B cell (primary cell): ENCODE data around the gene THSD7B.

Source experiments
- EZH2 ChIP-seq: IDR thresholded peaks from 2 replicates; pipeline ENCODE4 v1.6.1; 2012; ENCODE audit warnings: borderline replicate concordance, low read depth, mild to moderate bottlenecking, moderate library complexity, low read length; ENCODE audit not compliant: insufficient read depth, poor library complexity, severe bottlenecking
- TF ChIP-seq, protein P1 (sequence below): fragments of 200-600 bp; IDR thresholded peaks from one replicate; pipeline ENCODE4 v1.8.0; 2022; ENCODE audit warnings: antibody characterized with exemption, mild to moderate bottlenecking

- TF ChIP-seq, protein P1, sequence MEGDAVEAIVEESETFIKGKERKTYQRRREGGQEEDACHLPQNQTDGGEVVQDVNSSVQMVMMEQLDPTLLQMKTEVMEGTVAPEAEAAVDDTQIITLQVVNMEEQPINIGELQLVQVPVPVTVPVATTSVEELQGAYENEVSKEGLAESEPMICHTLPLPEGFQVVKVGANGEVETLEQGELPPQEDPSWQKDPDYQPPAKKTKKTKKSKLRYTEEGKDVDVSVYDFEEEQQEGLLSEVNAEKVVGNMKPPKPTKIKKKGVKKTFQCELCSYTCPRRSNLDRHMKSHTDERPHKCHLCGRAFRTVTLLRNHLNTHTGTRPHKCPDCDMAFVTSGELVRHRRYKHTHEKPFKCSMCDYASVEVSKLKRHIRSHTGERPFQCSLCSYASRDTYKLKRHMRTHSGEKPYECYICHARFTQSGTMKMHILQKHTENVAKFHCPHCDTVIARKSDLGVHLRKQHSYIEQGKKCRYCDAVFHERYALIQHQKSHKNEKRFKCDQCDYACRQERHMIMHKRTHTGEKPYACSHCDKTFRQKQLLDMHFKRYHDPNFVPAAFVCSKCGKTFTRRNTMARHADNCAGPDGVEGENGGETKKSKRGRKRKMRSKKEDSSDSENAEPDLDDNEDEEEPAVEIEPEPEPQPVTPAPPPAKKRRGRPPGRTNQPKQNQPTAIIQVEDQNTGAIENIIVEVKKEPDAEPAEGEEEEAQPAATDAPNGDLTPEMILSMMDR, result no peak
- TF ChIP-seq EZH2, result no peak
Measured at GRCh38 chr2:137221797-137222492, 456.6 kb downstream of the THSD7B start.
